Astrocyte of the cerebellum (primary cell): ENCODE measurements around the gene EEA1.

Experiments used
- DNase-seq: peaks from one replicate; pipeline ENCODE4 v3.0.0-alpha.2; 2011; ENCODE audit warnings: low read depth
- H3K4me3 ChIP-seq: 2 replicates; pipeline ENCODE4 v1.5.1; 2011; ENCODE audit warnings: mild to moderate bottlenecking, low read depth, low read length, moderate library complexity
- in situ Hi-C: cut with HindIII; loops from 2 replicates; pipeline ENCODE4 v1.10.0; 2017; ENCODE audit warnings: low sequenced_read_pairs
- TF ChIP-seq, protein P1 (sequence below): IDR thresholded peaks from 2 replicates; pipeline ENCODE4 v1.5.1; 2012; ENCODE audit warnings: low read length, low read depth, moderate library complexity, mild to moderate bottlenecking; ENCODE audit errors: missing control alignments

Gene EEA1

DNA sequence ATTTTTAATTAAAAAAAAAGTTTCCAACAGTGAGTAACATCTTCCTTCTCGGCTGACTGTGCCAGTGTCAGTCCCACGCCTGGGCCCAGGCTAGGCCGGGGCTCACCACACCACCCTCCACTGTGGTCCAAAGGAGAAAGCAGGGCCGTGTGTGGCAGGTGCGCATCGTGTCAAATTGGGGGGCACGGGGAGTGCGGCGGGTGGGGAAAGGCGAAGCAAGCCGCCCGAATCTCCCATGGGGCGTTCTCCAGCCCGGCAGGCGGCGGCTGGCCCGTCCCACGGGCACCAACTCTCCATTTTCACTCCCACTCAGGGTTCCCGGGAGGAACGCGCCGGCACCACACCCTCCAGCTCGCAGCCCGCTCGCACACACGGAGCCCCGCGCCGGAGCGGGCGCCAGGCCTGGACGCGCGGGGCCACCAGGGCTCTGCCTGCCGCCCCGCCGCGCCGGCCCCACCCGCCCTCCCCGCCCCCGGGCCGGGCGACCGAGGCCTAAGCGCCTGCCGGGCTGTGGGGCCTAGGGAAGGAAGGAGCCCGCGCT is 604 bp downstream of the EEA1 start:
- in situ Hi-C loops, result loop anchor here (5.0 kb wide), 1 partner anchor 51 kb away; no protein-coding TSS in a partner anchor
- no peak for DNase-seq
- TF ChIP-seq, protein P1, sequence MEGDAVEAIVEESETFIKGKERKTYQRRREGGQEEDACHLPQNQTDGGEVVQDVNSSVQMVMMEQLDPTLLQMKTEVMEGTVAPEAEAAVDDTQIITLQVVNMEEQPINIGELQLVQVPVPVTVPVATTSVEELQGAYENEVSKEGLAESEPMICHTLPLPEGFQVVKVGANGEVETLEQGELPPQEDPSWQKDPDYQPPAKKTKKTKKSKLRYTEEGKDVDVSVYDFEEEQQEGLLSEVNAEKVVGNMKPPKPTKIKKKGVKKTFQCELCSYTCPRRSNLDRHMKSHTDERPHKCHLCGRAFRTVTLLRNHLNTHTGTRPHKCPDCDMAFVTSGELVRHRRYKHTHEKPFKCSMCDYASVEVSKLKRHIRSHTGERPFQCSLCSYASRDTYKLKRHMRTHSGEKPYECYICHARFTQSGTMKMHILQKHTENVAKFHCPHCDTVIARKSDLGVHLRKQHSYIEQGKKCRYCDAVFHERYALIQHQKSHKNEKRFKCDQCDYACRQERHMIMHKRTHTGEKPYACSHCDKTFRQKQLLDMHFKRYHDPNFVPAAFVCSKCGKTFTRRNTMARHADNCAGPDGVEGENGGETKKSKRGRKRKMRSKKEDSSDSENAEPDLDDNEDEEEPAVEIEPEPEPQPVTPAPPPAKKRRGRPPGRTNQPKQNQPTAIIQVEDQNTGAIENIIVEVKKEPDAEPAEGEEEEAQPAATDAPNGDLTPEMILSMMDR, result no peak
- peak overlapping the region; percentile 74 for H3K4me3 ChIP-seq

DNA sequence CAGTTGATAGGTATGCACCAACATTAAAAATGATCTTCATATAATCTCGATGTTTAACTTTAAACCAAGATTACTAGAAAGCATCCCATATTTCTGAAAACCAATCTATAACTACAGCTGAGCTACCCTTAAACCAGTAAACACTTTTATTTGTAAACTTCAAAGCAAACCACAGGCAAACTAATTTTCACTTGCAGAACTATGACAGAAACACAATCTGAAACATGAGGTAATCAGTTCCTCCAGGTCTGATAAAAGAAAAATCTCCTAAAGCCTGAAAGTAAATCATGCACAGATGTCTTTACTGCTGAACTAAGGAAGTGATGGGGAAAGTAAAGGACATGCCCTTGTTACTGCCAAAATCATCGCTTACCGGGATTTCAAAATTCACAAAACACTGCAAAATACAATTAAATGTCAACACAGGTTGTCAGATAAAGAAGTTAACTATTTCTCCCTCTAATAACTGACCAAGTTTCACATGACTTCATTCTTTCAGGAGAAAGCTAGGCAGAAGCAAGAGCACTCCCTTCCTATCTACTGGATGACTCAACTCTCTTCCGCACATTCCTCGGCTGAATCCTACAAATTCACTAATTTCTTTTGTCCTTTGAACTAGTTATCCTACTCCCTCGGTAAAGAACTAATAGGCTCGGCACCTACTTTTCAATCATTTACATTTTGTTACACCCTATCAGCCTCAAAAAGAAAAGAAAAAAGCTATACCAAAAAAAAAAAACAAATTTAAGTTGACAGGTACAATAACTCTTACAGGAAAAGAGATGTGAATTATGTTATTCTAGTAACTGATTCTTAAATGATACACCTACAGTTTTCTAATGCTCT is 1.4 kb downstream of the EEA1 start:
- in situ Hi-C loops, result loop anchor here (5.0 kb wide), 1 partner anchor 50 kb away; no protein-coding TSS in a partner anchor
- no peak for DNase-seq
- TF ChIP-seq, protein P1, result no peak

DNA sequence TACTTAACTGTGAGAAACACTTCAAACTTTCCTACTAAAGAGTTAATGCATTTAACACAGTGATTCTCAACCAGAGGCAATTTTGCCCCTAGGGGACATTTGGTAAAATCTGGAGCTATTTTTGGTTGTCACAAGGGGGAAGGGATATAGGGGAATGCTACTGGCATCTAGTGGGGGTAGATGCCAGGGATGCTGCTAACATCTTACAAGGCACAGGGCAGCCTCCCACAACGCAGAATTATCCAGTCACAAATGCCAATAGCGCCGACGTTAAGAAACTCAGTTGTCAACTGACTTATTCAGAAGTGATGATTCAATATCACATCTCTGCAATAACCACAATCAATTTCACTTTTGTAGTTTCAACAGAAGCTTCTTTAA is 2.0 kb downstream of the EEA1 start:
- TF ChIP-seq, protein P1, result peak; percentile 28
- in situ Hi-C loops, result loop anchor here (5.0 kb wide), 1 partner anchor 50 kb away; no protein-coding TSS in a partner anchor
- no peak for DNase-seq
- peak overlapping the region; percentile 16 for H3K4me3 ChIP-seq

More for the DNA sequence above, 1.4 kb downstream of the EEA1 start:
- peak overlapping the region; percentile 74 for H3K4me3 ChIP-seq

DNA sequence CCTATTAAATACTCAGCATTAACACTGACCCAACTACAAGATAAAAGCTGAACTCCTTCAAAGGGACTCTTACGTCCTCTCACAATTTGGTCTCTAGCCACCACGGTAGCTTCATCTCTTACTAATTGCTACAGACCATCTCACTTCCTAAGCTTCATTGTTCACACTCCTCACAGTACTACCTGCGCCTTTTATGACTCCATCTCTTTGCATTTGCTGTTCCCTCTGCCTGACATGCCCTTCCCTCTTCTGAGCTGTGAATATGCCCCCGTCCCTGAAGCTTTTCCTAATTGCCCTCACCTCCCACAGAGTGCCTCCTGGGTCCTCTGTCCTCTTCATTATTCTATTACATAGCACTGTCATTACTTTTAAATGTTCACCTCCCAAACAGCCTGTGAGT is 2.5 kb downstream of the EEA1 start:
- H3K4me3 ChIP-seq, result no peak overlapping the region
- in situ Hi-C loops, result loop anchor here (5.0 kb wide), 1 partner anchor 49 kb away; no protein-coding TSS in a partner anchor
- TF ChIP-seq, protein P1, result no peak
- no peak for DNase-seq

DNA sequence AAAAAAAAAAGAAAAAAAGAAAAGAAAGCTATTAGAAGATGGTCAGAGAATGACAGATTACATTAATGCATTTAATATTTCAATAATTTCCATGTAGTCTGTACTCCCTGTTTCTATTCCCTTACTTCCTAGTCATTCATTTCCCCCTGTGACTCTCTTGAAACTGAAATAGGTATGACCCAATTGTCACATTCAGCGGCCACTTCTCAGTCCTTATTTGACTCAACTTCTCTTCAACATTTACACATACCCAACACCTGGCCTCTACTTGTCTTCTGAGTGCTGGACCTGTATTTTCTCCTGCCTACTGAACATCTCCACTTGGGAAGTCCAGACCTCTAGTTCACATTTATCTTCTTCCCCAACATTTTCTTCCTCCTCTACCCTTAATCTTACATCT is 7.2 kb downstream of the EEA1 start:
- in situ Hi-C loops, result no loop called here
- TF ChIP-seq, protein P1, result no peak
- DNase-seq, result no peak
- no peak overlapping the region for H3K4me3 ChIP-seq

DNA sequence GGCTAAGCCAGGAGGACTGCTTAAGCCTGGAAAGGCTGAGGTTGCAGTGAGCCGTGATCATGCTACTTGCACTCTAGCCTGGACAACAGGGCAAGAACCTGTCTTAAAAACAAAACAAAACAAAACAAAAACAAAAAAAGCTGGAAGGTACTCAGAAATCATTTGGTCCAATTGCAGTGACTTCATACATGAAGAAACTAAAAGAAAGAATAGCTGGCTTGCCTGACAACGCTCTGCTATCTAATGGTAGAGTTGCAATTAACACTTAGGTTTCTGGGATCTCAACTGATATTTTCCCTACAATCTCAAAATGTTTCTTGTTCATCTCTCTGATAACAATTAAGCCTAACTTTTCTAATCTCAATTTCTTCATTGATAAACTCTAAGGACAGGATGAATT is 13.7 kb downstream of the EEA1 start:
- no peak overlapping the region for H3K4me3 ChIP-seq
- in situ Hi-C loops, result no loop called here
- TF ChIP-seq, protein P1, result no peak
- no peak for DNase-seq
